ENCODE results near the gene HOXC5. TPM values are rescaled to one million over a fixed set of nuclear protein-coding genes. Genes with fewer than 3 reads are reported as not detected.

Gene HOXC5
- total and polyA plus RNA-seq, 2 experiments from 2014 or later, result 0.18 to 0.40 TPM

- H3K27ac ChIP-seq, result no peak overlapping the region
- 27% methylated on average over 13 of the region's 13 CpGs for WGBS (ENCODE audit: low lambda C conversion rate, missing lambda C conversion rate)
- H3K79me2 ChIP-seq, result no peaks in the 10 kb centered on the region
- no peak for DNase-seq (ENCODE audit: low spot score)
- no peak overlapping the region for H2AFZ ChIP-seq
- H3K27me3 ChIP-seq, result peaks cover 98% of the 10 kb centered on the region
- H4K20me1 ChIP-seq (ENCODE audit: insufficient read depth, poor library complexity, severe bottlenecking), result no peaks in the 10 kb centered on the region
- no peak overlapping the region for H3K4me2 ChIP-seq
- H3K9me3 ChIP-seq (ENCODE audit: low read depth), result no peaks in the 10 kb centered on the region
- no peaks in the 10 kb centered on the region for H3K36me3 ChIP-seq (replicated peaks; ENCODE audit: insufficient read depth, low read depth)
- H3K4me1 ChIP-seq (ENCODE audit: insufficient read depth), result peaks cover 30% of the 10 kb centered on the region
- no peak overlapping the region for H3K4me3 ChIP-seq
- no peaks in the 10 kb centered on the region for H3K9me2 ChIP-seq (replicated peaks; ENCODE audit: insufficient read depth)
- no peak for TF ChIP-seq CTCF (IDR thresholded peaks at IDR 0.05; ENCODE audit: poor library complexity)
- no peak for TF ChIP-seq EZH2phosphoT487 (IDR thresholded peaks at IDR 0.05; ENCODE audit: low read depth, severe bottlenecking, unreplicated experiment)
- TF ChIP-seq EZH2 (IDR thresholded peaks at IDR 0.05; ENCODE audit: borderline replicate concordance), result peak; percentile 86
Observed at GRCh38 chr12:53998900-53999236, 34.0 kb upstream of the HOXC5 start.

DNA sequence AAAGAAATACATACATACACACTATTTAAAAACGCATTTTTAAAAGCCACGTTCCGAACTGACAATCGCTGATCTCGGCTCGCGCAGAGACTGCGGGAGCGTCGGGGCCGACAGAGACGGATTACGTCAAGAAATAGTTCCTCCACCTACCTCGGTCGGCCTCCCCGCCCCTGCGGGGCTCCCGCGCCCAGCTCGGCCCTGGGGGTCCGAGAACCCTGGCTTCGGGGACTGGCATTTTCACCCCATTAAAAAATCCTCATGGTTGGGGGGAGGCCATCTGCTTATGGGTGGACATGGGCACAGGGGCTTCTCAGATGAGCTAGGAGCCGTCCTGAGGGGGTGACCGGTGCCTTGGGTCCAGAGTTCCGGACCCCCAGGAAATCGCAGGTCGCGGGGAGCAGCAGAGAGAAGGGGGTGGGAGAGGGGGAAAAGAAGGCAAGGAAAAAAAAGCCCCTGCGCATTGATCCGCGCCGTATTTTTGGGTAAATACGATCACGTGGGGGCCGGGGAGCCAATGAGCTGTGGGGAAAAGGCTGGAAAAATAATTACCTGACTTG is 33.2 kb upstream of the HOXC5 start:
- Histone ChIP-seq H3K79me2 (no peaks in the 10 kb centered on the region), H3K27ac (no peak overlapping the region), H4K20me1 (ENCODE audit: insufficient read depth, poor library complexity, severe bottlenecking) (no peaks in the 10 kb centered on the region), H3K27me3 (peaks cover 98% of the 10 kb centered on the region), H3K4me2 (peak overlapping the region; percentile 90), H3K9me3 (ENCODE audit: low read depth) (no peaks in the 10 kb centered on the region), H3K4me3 (no peak overlapping the region), H3K9me2 (replicated peaks; ENCODE audit: insufficient read depth) (no peaks in the 10 kb centered on the region), H2AFZ (peak overlapping the region; percentile 42), H3K36me3 (replicated peaks; ENCODE audit: insufficient read depth, low read depth) (no peaks in the 10 kb centered on the region), H3K4me1 (ENCODE audit: insufficient read depth) (peaks cover 23% of the 10 kb centered on the region)
- DNase-seq (ENCODE audit: low spot score), result no peak
- 8% methylated on average over 32 of the region's 35 CpGs for WGBS (ENCODE audit: low lambda C conversion rate, missing lambda C conversion rate)
- TF ChIP-seq CTCF (IDR thresholded peaks at IDR 0.05; ENCODE audit: poor library complexity), result no peak
- TF ChIP-seq EZH2phosphoT487 (IDR thresholded peaks at IDR 0.05; ENCODE audit: low read depth, severe bottlenecking, unreplicated experiment), result peak; percentile 73
- TF ChIP-seq EZH2 (IDR thresholded peaks at IDR 0.05; ENCODE audit: borderline replicate concordance), result no peak

- WGBS (ENCODE audit: low lambda C conversion rate, missing lambda C conversion rate), result 3% methylated on average over 57 of the region's 87 CpGs
- peaks cover 98% of the 10 kb centered on the region for H3K27me3 ChIP-seq
- H3K27ac ChIP-seq, result no peak within 1 kb of the TSS
- peak within 1 kb of the TSS; percentile 46 for H3K4me3 ChIP-seq
- TF ChIP-seq EZH2 (IDR thresholded peaks at IDR 0.05; ENCODE audit: borderline replicate concordance) (peak; percentile 99), EZH2phosphoT487 (IDR thresholded peaks at IDR 0.05; ENCODE audit: low read depth, severe bottlenecking, unreplicated experiment) (peak; percentile 56), CTCF (IDR thresholded peaks at IDR 0.05; ENCODE audit: poor library complexity) (no peak)
- peaks cover 16% of the 10 kb centered on the region for H3K4me1 ChIP-seq (ENCODE audit: insufficient read depth)
- H3K9me2 ChIP-seq (replicated peaks; ENCODE audit: insufficient read depth), result no peaks in the 10 kb centered on the region
- H3K9me3 ChIP-seq (ENCODE audit: low read depth), result no peaks in the 10 kb centered on the region
- peak within 1 kb of the TSS; percentile 90 for H3K4me2 ChIP-seq
- no peaks in the 10 kb centered on the region for H3K36me3 ChIP-seq (replicated peaks; ENCODE audit: insufficient read depth, low read depth)
- H4K20me1 ChIP-seq (ENCODE audit: insufficient read depth, poor library complexity, severe bottlenecking), result no peaks in the 10 kb centered on the region
- H2AFZ ChIP-seq, result peak within 1 kb of the TSS; percentile 84
- no peak for DNase-seq (ENCODE audit: low spot score)
- H3K79me2 ChIP-seq, result no peaks in the 10 kb centered on the region
Observed at GRCh38 chr12:54000116-54001114, 32.4 kb upstream of the HOXC5 start, which contains the start of gene HOXC9. HOXC9 (plus strand) TSS chr12:54000161; CDS start chr12:54000189, 28 bp downstream.
